ENCODE data around the gene SORL1-AS1.

The SORL1-AS1 gene

GRCh38 chr11:121426476-121427399, 26.0 kb downstream of the SORL1-AS1 start:
- Histone ChIP-seq H3K79me2 (ENCODE audit: insufficient read depth) (no peaks in the 10 kb centered on the region), H4K20me1 (ENCODE audit: insufficient read depth) (no peaks in the 10 kb centered on the region), H3K36me3 (replicated peaks in 1 of 2; ENCODE audit: control insufficient read depth in 1 of 2, insufficient read depth in 2 of 2, low read length in 1 of 2) (no peaks in the 10 kb centered on the region), H3K4me2 (no peak overlapping the region; the same call in 1 of the 2 replicates), H3K9me3 (no peaks in the 10 kb centered on the region), H3K9me2 (no peaks in the 10 kb centered on the region), H3K9ac (no peak overlapping the region), H2AFZ (ENCODE audit: low read depth) (no peak overlapping the region), H3K4me3 (ENCODE audit: low read depth in 2 of 2, low read length in 1 of 2) (peak overlapping the region in 1 of 2 experiments; percentile 40; a peak in 2 of 4 replicates), H3K4me1 (ENCODE audit: control insufficient read depth in 1 of 2, insufficient read depth in 2 of 2, low read depth in 1 of 2, low read length in 1 of 2) (peaks cover 0 to 6% of the 10 kb centered on the region in 2 experiments; a peak in 1 of 4 replicates), H3K27me3 (ENCODE audit: insufficient read depth) (peaks cover 7% of the 10 kb centered on the region; the same call in 1 of the 2 replicates), H3F3A (replicated peaks; ENCODE audit: insufficient read depth) (no peaks in the 10 kb centered on the region), H3K27ac (ENCODE audit: low read depth in 2 of 2, low read length in 1 of 2) (no peak overlapping the region)
- CTCF ChIA-PET = interaction anchor here (0.7 to 1.5 kb wide), 13 partner anchors 8 to 166 kb away, joined by 3 to 6 read pairs (median 3); partner anchors contain the start of genes SORL1 and SORL1-AS1
- 71% methylated on average over 18 of the region's 48 CpGs for WGBS (ENCODE audit: low lambda C conversion rate)
- POLR2A ChIA-PET = no interaction called here
- peak; percentile 87 for DNase-seq
- TF ChIP-seq CHD2 (IDR thresholded peaks at IDR 0.05; ENCODE audit: low read length, partially characterized antibody) (no peak), GABPA (IDR thresholded peaks at IDR 0.05; ENCODE audit: low read depth) (no peak), JUND (IDR thresholded peaks at IDR 0.05) (no peak), ELF1 (IDR thresholded peaks at IDR 0.05) (no peak), FOXM1 (IDR thresholded peaks at IDR 0.05; ENCODE audit: low read depth) (no peak)

GRCh38 chr11:121425828-121426227, 26.9 kb downstream of the SORL1-AS1 start:
- TF ChIP-seq FOXM1 (IDR thresholded peaks at IDR 0.05; ENCODE audit: low read depth) = no peak
- no peak for TF ChIP-seq RAD21 (IDR thresholded peaks at IDR 0.05; ENCODE audit: low read length)
- TF ChIP-seq PBX3 (IDR thresholded peaks at IDR 0.05) = no peak
- TF ChIP-seq TEAD4 (IDR thresholded peaks at IDR 0.05; ENCODE audit: borderline replicate concordance, insufficient read depth) = no peak
- no peak for TF ChIP-seq EP300 (IDR thresholded peaks at IDR 0.05; ENCODE audit: borderline replicate concordance in 1 of 2, low read depth in 1 of 2, low read length in 1 of 2)
- TF ChIP-seq YY1 (IDR thresholded peaks at IDR 0.05; ENCODE audit: low read depth) = no peak
- TF ChIP-seq JUND (IDR thresholded peaks at IDR 0.05) = no peak
- no peak for TF ChIP-seq POLR2AphosphoS5 (IDR thresholded peaks at IDR 0.05; ENCODE audit: low read depth, low read length)
- no peak for TF ChIP-seq USF2 (IDR thresholded peaks at IDR 0.05; ENCODE audit: borderline replicate concordance, low read depth, low read length)
- TF ChIP-seq ELF1 (IDR thresholded peaks at IDR 0.05) = no peak
- no peak for TF ChIP-seq MXI1 (IDR thresholded peaks at IDR 0.05; ENCODE audit: low read depth, low read length)
- no peak for TF ChIP-seq ZBTB33 (IDR thresholded peaks at IDR 0.05; ENCODE audit: borderline replicate concordance, low read depth)
- no peak for TF ChIP-seq EZH2phosphoT487 (IDR thresholded peaks at IDR 0.05; ENCODE audit: borderline replicate concordance, low read depth)
- TF ChIP-seq USF1 (IDR thresholded peaks at IDR 0.05; ENCODE audit: borderline replicate concordance, low read depth) = no peak
- no peak for TF ChIP-seq MEF2A (IDR thresholded peaks at IDR 0.05; ENCODE audit: borderline replicate concordance, low read depth)
- TF ChIP-seq RCOR1 (IDR thresholded peaks at IDR 0.05; ENCODE audit: low read length) = no peak
- Histone ChIP-seq H3K9me3 (no peaks in the 10 kb centered on the region), H3K79me2 (ENCODE audit: insufficient read depth) (no peaks in the 10 kb centered on the region), H3K36me3 (replicated peaks in 1 of 2; ENCODE audit: control insufficient read depth in 1 of 2, insufficient read depth in 2 of 2, low read length in 1 of 2) (no peaks in the 10 kb centered on the region), H3K4me1 (ENCODE audit: control insufficient read depth in 1 of 2, insufficient read depth in 2 of 2, low read depth in 1 of 2, low read length in 1 of 2) (peaks cover 0 to 6% of the 10 kb centered on the region in 2 experiments; a peak in 1 of 4 replicates), H3K27me3 (ENCODE audit: insufficient read depth) (peaks cover 7% of the 10 kb centered on the region; the same call in 1 of the 2 replicates), H3K4me2 (no peak overlapping the region), H3K9me2 (no peaks in the 10 kb centered on the region), H4K20me1 (ENCODE audit: insufficient read depth) (no peaks in the 10 kb centered on the region), H3K4me3 (ENCODE audit: low read depth in 2 of 2, low read length in 1 of 2) (no peak overlapping the region), H2AFZ (ENCODE audit: low read depth) (no peak overlapping the region), H3K9ac (no peak overlapping the region), H3K27ac (ENCODE audit: low read depth in 2 of 2, low read length in 1 of 2) (no peak overlapping the region), H3F3A (replicated peaks; ENCODE audit: insufficient read depth) (no peaks in the 10 kb centered on the region)
- DNase-seq = no peak
- CTCF ChIA-PET = interaction anchor here (0.8 to 1.1 kb wide), 3 partner anchors 9 to 165 kb away, joined by 3 read pairs; no protein-coding TSS in a partner anchor
- POLR2A ChIA-PET = no interaction called here
- 77% methylated on average over 5 of the region's 5 CpGs for WGBS (ENCODE audit: low lambda C conversion rate)

Data from SK-N-SH (cell line).